Kidney capillary endothelial cell (primary cell): ENCODE measurements around the gene FMN2.

Experiments used
- DNase-seq: peaks from one replicate; pipeline ENCODE4 v3.0.0-alpha.2; 2018; ENCODE audit warnings: low spot score

Gene FMN2

GRCh38 chr1:240198376-240198775 lies 106.7 kb downstream of the FMN2 start:
- no peak for DNase-seq

- DNase-seq = no peak
Measured at GRCh38 chr1:240199758-240200645, 108.3 kb downstream of the FMN2 start.

- no peak for DNase-seq
Measured at GRCh38 chr1:240201931-240202330, 110.2 kb downstream of the FMN2 start.

- no peak for DNase-seq
Measured at GRCh38 chr1:240207073-240207709, 115.5 kb downstream of the FMN2 start.

- DNase-seq = no peak
Measured at GRCh38 chr1:240210026-240210425, 118.3 kb downstream of the FMN2 start.

GRCh38 chr1:240212556-240212955 lies 120.9 kb downstream of the FMN2 start:
- no peak for DNase-seq

- no peak for DNase-seq
Measured at GRCh38 chr1:240217403-240217802, 125.7 kb downstream of the FMN2 start.

- DNase-seq = no peak
Measured at GRCh38 chr1:240219104-240219503, 127.4 kb downstream of the FMN2 start.

- DNase-seq = no peak
Measured at GRCh38 chr1:240226102-240226501, 134.4 kb downstream of the FMN2 start.

GRCh38 chr1:240230816-240231215 lies 139.1 kb downstream of the FMN2 start:
- DNase-seq = no peak

GRCh38 chr1:240232530-240232929 lies 140.8 kb downstream of the FMN2 start:
- no peak for DNase-seq

- peak; percentile 87 for DNase-seq
Measured at GRCh38 chr1:240234485-240235210, 143.0 kb downstream of the FMN2 start.

- DNase-seq = no peak
Measured at GRCh38 chr1:240235521-240236288, 144.0 kb downstream of the FMN2 start.

GRCh38 chr1:240237305-240237721 lies 145.6 kb downstream of the FMN2 start:
- DNase-seq = peak; percentile 13

GRCh38 chr1:240239309-240239708 lies 147.6 kb downstream of the FMN2 start:
- DNase-seq = no peak

- no peak for DNase-seq
Measured at GRCh38 chr1:240241278-240241677, 149.6 kb downstream of the FMN2 start.

- no peak for DNase-seq
Measured at GRCh38 chr1:240242601-240243144, 151.0 kb downstream of the FMN2 start.

GRCh38 chr1:240244968-240245628 lies 153.4 kb downstream of the FMN2 start:
- DNase-seq = no peak

- DNase-seq = no peak
Measured at GRCh38 chr1:240245629-240246020, 153.9 kb downstream of the FMN2 start.

GRCh38 chr1:240247899-240248298 lies 156.2 kb downstream of the FMN2 start:
- DNase-seq = no peak

- DNase-seq = no peak
Measured at GRCh38 chr1:240254006-240254405, 162.3 kb downstream of the FMN2 start.
